ENCODE results near the gene GRID1. TPM values are rescaled to one million over a fixed set of nuclear protein-coding genes. Genes with fewer than 3 reads are reported as not detected.
A peak's percentile ranks its signal among the peaks of the same experiment; 100 is the strongest.

GRID1 gene
- total RNA-seq, 2 donors from 2014 or later: 0.37 to 0.67 TPM

DNA sequence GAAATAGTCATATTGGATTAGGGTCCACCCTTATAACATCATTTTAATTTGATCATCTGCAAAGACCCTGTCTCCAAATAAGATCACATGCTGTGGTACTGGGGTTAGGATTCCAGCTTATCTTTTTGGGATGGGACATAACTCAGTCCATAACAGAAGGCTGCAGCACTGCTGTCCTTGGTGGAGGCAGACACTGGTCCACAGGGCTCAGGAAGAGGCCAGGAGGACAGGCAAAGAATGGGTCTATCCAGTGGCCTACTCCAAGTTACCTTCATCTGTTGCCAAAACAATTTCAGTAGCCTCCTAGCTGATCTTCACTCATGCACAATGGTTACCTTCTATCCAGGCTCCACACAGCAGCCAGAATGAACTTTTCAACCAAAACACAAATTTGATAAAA is 387.0 kb downstream of the GRID1 start:
- no peak for DNase-seq (ENCODE audit: low spot score)
- Histone ChIP-seq H3K4me1 (no peaks in the 10 kb centered on the region), H3K4me3 (no peak overlapping the region)

DNA sequence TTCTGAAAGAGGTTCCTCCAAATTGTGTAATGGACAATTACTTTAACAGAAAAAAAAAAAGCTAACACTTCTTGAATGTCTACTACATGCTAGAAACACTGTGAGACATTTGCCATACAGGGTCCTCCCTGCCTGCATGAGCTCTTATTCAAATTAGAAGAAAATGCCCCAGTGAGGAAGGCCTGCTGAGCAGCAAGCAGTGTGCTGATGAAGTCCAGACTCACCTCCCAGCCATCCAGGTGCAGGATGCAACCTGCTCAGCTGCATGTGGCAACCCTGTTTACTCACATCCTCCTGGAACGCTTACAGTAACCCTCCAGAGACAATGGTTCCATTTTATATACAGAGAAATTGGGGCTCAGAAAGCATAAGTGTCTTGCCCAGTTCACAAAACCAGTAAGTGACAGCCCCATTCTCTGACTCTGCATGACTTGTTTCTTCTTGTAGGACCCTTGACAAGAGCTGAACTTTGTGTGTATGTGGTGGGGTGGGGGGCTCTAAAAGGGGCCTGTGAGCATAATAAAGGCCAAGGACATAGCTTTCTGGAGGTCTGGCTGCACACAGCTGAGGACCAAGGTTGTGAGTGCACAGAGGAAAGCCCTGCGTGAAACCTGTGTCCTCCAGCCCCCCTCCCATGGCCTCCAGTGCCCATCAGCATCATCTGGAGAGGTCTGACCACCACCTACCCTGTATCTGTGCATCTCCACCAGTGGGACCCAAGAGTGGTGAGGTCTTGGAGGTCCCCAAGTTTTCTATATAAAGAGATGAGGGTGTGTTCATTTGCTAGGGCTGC is 387.8 kb downstream of the GRID1 start:
- peak; percentile 43 for DNase-seq (ENCODE audit: low spot score)
- no peaks in the 10 kb centered on the region for H3K27me3 ChIP-seq
- TF ChIP-seq, protein P1, sequence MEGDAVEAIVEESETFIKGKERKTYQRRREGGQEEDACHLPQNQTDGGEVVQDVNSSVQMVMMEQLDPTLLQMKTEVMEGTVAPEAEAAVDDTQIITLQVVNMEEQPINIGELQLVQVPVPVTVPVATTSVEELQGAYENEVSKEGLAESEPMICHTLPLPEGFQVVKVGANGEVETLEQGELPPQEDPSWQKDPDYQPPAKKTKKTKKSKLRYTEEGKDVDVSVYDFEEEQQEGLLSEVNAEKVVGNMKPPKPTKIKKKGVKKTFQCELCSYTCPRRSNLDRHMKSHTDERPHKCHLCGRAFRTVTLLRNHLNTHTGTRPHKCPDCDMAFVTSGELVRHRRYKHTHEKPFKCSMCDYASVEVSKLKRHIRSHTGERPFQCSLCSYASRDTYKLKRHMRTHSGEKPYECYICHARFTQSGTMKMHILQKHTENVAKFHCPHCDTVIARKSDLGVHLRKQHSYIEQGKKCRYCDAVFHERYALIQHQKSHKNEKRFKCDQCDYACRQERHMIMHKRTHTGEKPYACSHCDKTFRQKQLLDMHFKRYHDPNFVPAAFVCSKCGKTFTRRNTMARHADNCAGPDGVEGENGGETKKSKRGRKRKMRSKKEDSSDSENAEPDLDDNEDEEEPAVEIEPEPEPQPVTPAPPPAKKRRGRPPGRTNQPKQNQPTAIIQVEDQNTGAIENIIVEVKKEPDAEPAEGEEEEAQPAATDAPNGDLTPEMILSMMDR (IDR thresholded peaks at IDR 0.05): no peak

More for the DNA sequence above, 387.0 kb downstream of the GRID1 start:
- Histone ChIP-seq H3K27ac (no peak overlapping the region), H3K36me3 (no peaks in the 10 kb centered on the region), H3K27me3 (no peaks in the 10 kb centered on the region), H3K9me3 (no peaks in the 10 kb centered on the region)
- TF ChIP-seq, protein P1 (IDR thresholded peaks at IDR 0.05): no peak

DNA sequence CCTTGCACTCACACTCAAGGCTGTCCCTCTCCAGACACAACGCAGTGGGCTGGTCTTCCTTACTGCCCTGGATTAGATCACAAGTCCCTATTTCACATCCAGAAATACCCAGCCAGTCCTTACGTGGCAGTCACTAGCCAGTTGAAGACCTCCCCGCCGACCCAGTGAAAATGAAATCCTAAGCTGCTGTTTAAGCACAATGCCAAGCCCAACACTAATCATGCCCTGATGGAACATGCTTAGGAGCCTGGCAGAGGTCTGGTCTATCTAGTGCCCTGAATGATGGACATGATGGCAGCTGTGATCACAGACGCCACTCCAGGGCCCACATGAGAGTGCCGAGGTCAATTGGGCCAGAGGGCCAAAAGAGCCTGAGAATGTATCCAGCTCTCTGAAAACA is 389.0 kb downstream of the GRID1 start:
- Histone ChIP-seq H3K4me3 (no peak overlapping the region), H3K4me1 (no peaks in the 10 kb centered on the region), H3K27ac (no peak overlapping the region), H3K27me3 (no peaks in the 10 kb centered on the region), H3K36me3 (no peaks in the 10 kb centered on the region), H3K9me3 (no peaks in the 10 kb centered on the region)
- peak; percentile 50 for DNase-seq (ENCODE audit: low spot score)
- TF ChIP-seq, protein P1 (IDR thresholded peaks at IDR 0.05): no peak

More for the DNA sequence above, 387.8 kb downstream of the GRID1 start:
- no peaks in the 10 kb centered on the region for H3K36me3 ChIP-seq
- H3K4me3 ChIP-seq: no peak overlapping the region
- no peaks in the 10 kb centered on the region for H3K4me1 ChIP-seq
- no peaks in the 10 kb centered on the region for H3K9me3 ChIP-seq
- no peak overlapping the region for H3K27ac ChIP-seq

DNA sequence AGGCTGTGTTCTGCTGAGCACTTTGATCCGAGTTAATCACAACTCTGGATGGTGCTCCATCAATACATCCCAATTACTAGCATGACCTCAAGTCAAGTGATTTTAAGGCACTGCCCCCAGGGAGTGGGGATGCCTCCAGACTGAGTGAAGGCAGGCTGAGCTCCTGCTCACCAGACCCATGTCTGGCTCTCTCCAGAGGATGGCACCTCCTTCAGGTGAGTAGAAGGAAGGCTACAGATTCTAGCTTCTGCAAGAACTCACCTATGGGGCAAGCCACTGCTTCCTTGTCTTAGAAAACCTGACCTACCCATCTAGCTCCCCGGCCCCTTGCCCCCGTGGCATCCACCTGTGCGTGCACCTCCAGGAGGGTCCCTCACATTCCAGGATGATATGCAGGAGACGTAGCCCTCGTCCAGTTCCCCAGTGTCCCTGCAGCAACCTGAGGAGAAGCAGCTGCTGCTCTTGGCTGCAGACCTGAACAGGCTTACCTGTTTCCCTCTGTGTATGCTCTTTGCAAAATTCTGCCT is 390.3 kb downstream of the GRID1 start:
- TF ChIP-seq, protein P1 (IDR thresholded peaks at IDR 0.05): no peak
- Histone ChIP-seq H3K9me3 (peaks cover 0 to 4% of the 10 kb centered on the region in 2 donors), H3K27me3 (no peaks in the 10 kb centered on the region), H3K36me3 (no peaks in the 10 kb centered on the region), H3K4me3 (no peak overlapping the region), H3K27ac (no peak overlapping the region), H3K4me1 (no peaks in the 10 kb centered on the region)
- DNase-seq (ENCODE audit: low spot score): peak; percentile 47

DNA sequence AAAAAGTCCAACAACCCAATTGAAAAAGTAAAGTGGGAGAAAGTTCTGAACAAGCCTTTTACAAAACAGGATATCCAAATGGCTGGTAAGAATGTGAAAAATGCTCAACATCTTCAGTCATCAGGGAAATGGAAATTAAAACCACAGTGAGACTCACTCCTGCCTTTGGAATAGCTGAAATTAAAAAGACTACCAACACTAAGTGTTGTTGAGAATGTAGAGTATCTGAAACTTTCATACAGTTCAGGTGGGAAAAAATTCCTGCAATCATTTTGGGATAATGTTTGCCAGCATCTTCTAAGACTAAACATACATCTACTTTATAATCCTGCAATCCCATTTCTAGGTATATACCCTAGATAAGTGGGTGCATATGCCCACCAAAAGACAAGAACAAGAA is 395.1 kb downstream of the GRID1 start:
- H3K36me3 ChIP-seq: no peaks in the 10 kb centered on the region
- H3K27me3 ChIP-seq: no peaks in the 10 kb centered on the region
- no peak for DNase-seq (ENCODE audit: low spot score)
- no peak overlapping the region for H3K4me3 ChIP-seq
- TF ChIP-seq, protein P1 (IDR thresholded peaks at IDR 0.05): no peak
- H3K4me1 ChIP-seq: no peaks in the 10 kb centered on the region
- peaks cover 0 to 6% of the 10 kb centered on the region in 2 donors for H3K9me3 ChIP-seq
- H3K27ac ChIP-seq: no peak overlapping the region
